WI38 (cell line): ENCODE results near the gene CPNE4.
"Not testable (repeated sequence)": the region's sequence is repeated elsewhere in the genome, so short reads cannot be mapped to it uniquely, and the experiment has no call there.

Experiments used
- H3K4me3 ChIP-seq: 2 replicates; pipeline ENCODE4 v1.5.1; 2011; ENCODE audit warnings: low read depth, mild to moderate bottlenecking, control low read depth, low read length
- TF ChIP-seq, protein P1 (sequence below): IDR thresholded peaks from 2 replicates; pipeline ENCODE4 v1.5.1; 2012; ENCODE audit warnings: low read depth, mild to moderate bottlenecking, control low read depth, low read length

The CPNE4 gene

DNA sequence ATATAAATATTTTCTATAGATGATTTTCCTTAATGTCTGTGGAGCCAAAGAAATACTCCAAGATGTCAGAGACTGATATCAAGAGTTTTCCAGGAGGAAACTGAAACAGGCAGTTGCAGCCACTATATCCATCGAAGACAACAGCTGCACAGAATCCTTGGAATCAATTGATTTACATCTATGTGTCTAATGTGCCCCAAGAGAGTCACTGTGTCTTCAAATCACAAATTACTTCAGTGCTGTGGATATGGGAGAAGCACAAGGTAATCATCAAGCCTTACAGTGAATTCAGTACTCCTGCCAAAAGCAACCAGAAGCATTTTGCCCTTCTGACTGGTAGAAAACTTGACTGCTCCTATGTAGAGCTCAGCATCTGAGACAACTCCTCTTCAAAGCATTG lies 51.1 kb downstream of the CPNE4 start:
- TF ChIP-seq, protein P1, sequence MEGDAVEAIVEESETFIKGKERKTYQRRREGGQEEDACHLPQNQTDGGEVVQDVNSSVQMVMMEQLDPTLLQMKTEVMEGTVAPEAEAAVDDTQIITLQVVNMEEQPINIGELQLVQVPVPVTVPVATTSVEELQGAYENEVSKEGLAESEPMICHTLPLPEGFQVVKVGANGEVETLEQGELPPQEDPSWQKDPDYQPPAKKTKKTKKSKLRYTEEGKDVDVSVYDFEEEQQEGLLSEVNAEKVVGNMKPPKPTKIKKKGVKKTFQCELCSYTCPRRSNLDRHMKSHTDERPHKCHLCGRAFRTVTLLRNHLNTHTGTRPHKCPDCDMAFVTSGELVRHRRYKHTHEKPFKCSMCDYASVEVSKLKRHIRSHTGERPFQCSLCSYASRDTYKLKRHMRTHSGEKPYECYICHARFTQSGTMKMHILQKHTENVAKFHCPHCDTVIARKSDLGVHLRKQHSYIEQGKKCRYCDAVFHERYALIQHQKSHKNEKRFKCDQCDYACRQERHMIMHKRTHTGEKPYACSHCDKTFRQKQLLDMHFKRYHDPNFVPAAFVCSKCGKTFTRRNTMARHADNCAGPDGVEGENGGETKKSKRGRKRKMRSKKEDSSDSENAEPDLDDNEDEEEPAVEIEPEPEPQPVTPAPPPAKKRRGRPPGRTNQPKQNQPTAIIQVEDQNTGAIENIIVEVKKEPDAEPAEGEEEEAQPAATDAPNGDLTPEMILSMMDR, result no peak

DNA sequence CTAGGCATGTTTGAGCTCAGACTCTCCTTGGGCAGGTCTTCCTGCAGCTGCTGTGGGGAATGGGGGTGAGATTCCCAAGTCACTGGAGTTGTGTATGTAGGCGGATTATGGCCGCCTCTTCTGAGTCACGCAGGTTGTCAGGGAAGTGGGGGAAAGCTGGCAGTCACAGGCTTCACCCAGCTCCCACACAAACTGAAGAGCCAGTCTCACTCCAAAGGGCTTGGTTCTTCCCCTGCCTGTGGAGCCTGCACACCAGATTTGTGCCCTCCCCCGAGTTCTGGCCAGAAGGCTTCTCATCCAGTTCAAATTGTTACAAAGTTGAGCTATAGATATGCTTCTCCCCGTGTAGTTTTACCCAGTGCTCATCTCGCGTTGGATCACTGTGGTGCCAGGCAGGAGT lies 53.5 kb downstream of the CPNE4 start:
- TF ChIP-seq, protein P1, result no peak
- H3K4me3 ChIP-seq, result no peak overlapping the region

More for the DNA sequence above, 51.1 kb downstream of the CPNE4 start:
- no peak overlapping the region for H3K4me3 ChIP-seq

DNA sequence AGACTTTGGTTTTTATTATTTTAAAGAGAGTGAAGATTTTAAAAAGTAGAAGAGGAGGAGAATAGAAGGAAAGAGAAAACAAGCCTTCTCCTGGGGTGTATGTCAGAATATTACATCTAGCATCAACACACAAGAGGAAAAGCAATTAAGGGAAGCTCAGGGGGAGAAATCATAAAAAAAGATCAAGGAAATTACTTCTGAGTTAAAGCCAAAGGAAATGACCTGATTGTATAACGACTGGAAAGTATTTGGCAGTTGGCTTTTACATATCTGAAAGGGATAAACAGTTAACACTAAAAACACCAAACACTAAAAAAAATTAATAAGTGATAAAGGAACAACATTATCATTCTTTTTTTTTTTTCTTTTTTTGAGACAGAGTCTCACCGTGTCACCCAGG lies 58.4 kb downstream of the CPNE4 start:
- TF ChIP-seq, protein P1, result no peak
- H3K4me3 ChIP-seq, result no peak overlapping the region

DNA sequence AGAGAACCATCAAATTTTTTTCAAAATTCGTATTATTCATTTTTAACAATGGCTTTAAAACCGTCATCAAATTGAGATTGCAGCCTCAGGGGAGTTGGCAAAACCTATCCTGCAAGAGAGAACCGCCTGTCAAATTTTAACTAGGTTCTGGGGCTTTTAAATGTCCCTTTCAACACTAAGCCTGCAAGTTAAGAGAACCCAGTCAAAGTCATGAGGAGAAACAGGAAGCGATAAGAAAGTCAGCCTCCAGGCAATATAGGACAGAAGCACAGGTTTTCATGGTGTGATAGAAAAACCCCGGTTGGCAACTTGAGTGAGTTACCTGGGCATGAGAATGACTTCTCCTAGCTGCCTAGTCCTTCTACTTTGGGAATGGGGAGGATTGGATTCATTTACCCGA lies 59.8 kb downstream of the CPNE4 start:
- TF ChIP-seq, protein P1, result no peak
- no peak overlapping the region for H3K4me3 ChIP-seq

DNA sequence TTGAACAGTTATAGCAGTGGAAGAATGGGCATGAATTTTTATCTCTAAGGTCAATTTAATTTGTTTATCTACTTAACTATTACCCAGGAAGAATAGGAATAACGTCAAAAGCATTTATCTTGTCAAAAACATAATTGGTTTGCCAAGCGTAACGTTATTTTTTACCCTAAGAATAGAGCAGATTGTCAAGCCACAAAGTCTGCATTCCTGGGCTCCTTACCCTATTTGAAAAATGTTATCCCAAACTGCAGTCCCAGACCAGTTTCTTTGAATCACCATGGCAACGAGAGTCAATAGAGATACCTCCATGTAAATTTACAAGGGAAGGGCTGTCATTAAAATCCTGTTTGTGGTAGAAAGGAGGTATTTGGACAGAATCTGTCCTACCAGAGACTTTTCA lies 61.1 kb downstream of the CPNE4 start:
- H3K4me3 ChIP-seq, result no peak overlapping the region
- TF ChIP-seq, protein P1, result no peak

DNA sequence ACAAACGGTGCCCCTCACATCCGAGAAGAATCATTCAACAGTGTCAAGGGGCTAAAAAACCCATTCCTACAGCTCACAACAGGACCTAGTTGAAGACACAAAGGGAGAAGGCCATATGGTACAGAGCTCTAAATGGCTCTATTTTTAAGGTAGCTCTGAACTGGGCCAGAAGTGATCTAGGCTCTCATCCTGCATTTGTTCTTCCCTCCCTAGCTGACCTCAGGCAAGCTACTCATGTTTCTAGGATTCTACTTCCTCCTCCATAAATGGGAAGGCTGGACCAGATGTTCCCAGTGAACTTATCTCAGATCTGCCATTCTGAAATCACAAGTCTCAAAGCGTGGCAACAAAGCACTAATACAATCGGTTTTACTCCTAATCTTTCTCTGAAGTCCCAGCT lies 62.3 kb downstream of the CPNE4 start:
- no peak overlapping the region for H3K4me3 ChIP-seq
- TF ChIP-seq, protein P1, result no peak

DNA sequence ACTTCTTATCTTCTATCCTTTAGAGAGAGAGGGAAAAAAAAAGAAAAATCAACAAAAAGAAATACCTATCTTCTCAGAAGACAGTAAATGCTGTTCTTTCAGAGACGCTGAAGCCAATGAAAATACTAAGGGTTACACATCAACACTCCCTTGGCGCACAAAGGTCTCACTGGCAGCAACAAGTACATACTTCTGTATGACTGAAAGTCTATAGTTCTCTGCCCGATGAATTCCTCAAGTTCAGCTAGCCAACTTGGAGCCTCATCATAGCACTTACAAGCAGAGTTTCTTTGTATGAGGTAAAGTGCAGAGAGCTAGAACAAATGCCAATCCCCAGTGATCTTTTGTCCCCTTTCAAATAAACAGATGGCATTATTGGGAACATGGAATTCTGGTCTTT lies 62.7 kb downstream of the CPNE4 start:
- TF ChIP-seq, protein P1, result no peak
- no peak overlapping the region for H3K4me3 ChIP-seq

DNA sequence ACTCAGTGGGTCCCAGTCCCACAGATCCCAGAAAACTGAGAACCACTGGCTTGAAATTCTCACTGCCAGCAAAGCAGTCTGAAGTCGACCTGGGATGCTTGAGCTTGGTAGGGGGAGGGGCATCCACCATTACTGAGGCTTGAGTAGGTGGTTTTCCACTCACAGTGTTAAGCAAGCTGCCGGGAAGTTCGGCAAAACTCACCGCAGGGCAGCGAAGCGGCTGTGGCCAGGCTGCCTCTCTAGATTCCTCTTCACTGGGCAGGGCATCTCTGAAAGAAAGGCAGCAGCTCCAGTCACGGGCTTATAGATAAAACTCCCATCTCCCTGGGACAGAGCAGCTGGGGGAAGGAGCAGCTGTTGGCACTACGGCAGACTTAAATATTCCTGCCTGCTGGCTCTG lies 71.4 kb downstream of the CPNE4 start:
- not testable (repeated sequence) for H3K4me3 ChIP-seq
